NCI-H2227 (cell line): ENCODE measurements around the gene DNMBP.
"Not testable (repeated sequence)": the region's sequence is repeated elsewhere in the genome, so short reads cannot be mapped to it uniquely, and the experiment has no call there.

Source experiments
- DNase-seq: peaks from one replicate; lab custom pipeline; 2025; ENCODE audit not compliant: unreplicated experiment; lab: John Stamatoyannopoulos, UW

Gene DNMBP

GRCh38 chr10:99917963-99918825 is 91.6 kb downstream of the DNMBP start:
- DNase-seq: peak; percentile 55

- DNase-seq: no peak
Observed at GRCh38 chr10:99916776-99917175, 93.0 kb downstream of the DNMBP start.

GRCh38 chr10:99915414-99915813 is 94.3 kb downstream of the DNMBP start:
- DNase-seq: no peak

GRCh38 chr10:99914236-99914635 is 95.5 kb downstream of the DNMBP start:
- DNase-seq: no peak

GRCh38 chr10:99913831-99914235 is 95.9 kb downstream of the DNMBP start:
- peak; percentile 54 for DNase-seq

GRCh38 chr10:99912041-99912440 is 97.7 kb downstream of the DNMBP start:
- DNase-seq: no peak

GRCh38 chr10:99908512-99908911 is 101.2 kb downstream of the DNMBP start:
- no peak for DNase-seq

GRCh38 chr10:99906470-99906869 is 103.3 kb downstream of the DNMBP start:
- no peak for DNase-seq

GRCh38 chr10:99905971-99906370 is 103.8 kb downstream of the DNMBP start:
- no peak for DNase-seq

- DNase-seq: peak; percentile 0
Observed at GRCh38 chr10:99895867-99896266, 113.9 kb downstream of the DNMBP start.

GRCh38 chr10:99895066-99895465 is 114.7 kb downstream of the DNMBP start:
- DNase-seq: not testable (repeated sequence)

GRCh38 chr10:99894613-99895012 is 115.1 kb downstream of the DNMBP start:
- no peak for DNase-seq

GRCh38 chr10:99888622-99889021 is 121.1 kb downstream of the DNMBP start:
- DNase-seq: no peak

- DNase-seq: no peak
Observed at GRCh38 chr10:99883523-99883922, 126.2 kb downstream of the DNMBP start.

GRCh38 chr10:99881371-99881770 is 128.4 kb downstream of the DNMBP start:
- DNase-seq: no peak

GRCh38 chr10:99880080-99880835 is 129.5 kb downstream of the DNMBP start:
- DNase-seq: no peak

- no peak for DNase-seq
Observed at GRCh38 chr10:99875473-99875872, 134.3 kb downstream of the DNMBP start.

- no peak for DNase-seq
Observed at GRCh38 chr10:99874341-99875085, 135.2 kb downstream of the DNMBP start.

GRCh38 chr10:99873846-99874245 is 135.9 kb downstream of the DNMBP start:
- no peak for DNase-seq

- no peak for DNase-seq
Observed at GRCh38 chr10:99872367-99873162, 137.2 kb downstream of the DNMBP start.
